ENCODE results near the gene PODXL.

PODXL gene

GRCh38 chr7:131455001-131455400 is 101.4 kb downstream of the PODXL start:
- DNase-seq, result no peak

- DNase-seq, result no peak
Observed at GRCh38 chr7:131454498-131454897, 101.9 kb downstream of the PODXL start.
